ENCODE data around the gene H2BK1.

Gene H2BK1

GRCh38 chr7:151204383-151205032 is 5.8 kb downstream of the H2BK1 start:
- no peaks in the 10 kb centered on the region for H3K36me3 ChIP-seq (ENCODE audit: control insufficient read depth, insufficient read depth, low read length)
- no peak overlapping the region for H3K4me3 ChIP-seq (ENCODE audit: insufficient read depth, low read depth, low read length, poor library complexity, severe bottlenecking)
- no peaks in the 10 kb centered on the region for H3K9me3 ChIP-seq (ENCODE audit: control insufficient read depth, low read length)
- no peak for DNase-seq
- H3K27me3 ChIP-seq (replicated peaks; ENCODE audit: control insufficient read depth, insufficient read depth, low read length, poor library complexity, severe bottlenecking), result no peaks in the 10 kb centered on the region
- peaks cover 26% of the 10 kb centered on the region for H3K4me1 ChIP-seq (ENCODE audit: control insufficient read depth, insufficient read depth, low read length, poor library complexity, severe bottlenecking)
- no peak overlapping the region for H3K27ac ChIP-seq (ENCODE audit: insufficient read depth, low read length, poor library complexity, severe bottlenecking)

- H3K27ac ChIP-seq (ENCODE audit: insufficient read depth, low read length, poor library complexity, severe bottlenecking), result no peak overlapping the region
- H3K36me3 ChIP-seq (ENCODE audit: control insufficient read depth, insufficient read depth, low read length), result no peaks in the 10 kb centered on the region
- H3K4me1 ChIP-seq (ENCODE audit: control insufficient read depth, insufficient read depth, low read length, poor library complexity, severe bottlenecking), result peaks cover 24% of the 10 kb centered on the region
- no peaks in the 10 kb centered on the region for H3K27me3 ChIP-seq (replicated peaks; ENCODE audit: control insufficient read depth, insufficient read depth, low read length, poor library complexity, severe bottlenecking)
- no peaks in the 10 kb centered on the region for H3K9me3 ChIP-seq (ENCODE audit: control insufficient read depth, low read length)
- no peak for DNase-seq
- H3K4me3 ChIP-seq (ENCODE audit: insufficient read depth, low read depth, low read length, poor library complexity, severe bottlenecking), result no peak overlapping the region
Observed at GRCh38 chr7:151202836-151203235, 7.5 kb downstream of the H2BK1 start.

- H3K9me3 ChIP-seq (ENCODE audit: control insufficient read depth, low read length), result no peaks in the 10 kb centered on the region
- H3K4me3 ChIP-seq (ENCODE audit: insufficient read depth, low read depth, low read length, poor library complexity, severe bottlenecking), result no peak overlapping the region
- no peaks in the 10 kb centered on the region for H3K36me3 ChIP-seq (ENCODE audit: control insufficient read depth, insufficient read depth, low read length)
- H3K27ac ChIP-seq (ENCODE audit: insufficient read depth, low read length, poor library complexity, severe bottlenecking), result no peak overlapping the region
- DNase-seq, result no peak
- H3K4me1 ChIP-seq (ENCODE audit: control insufficient read depth, insufficient read depth, low read length, poor library complexity, severe bottlenecking), result peaks cover 14% of the 10 kb centered on the region
- no peaks in the 10 kb centered on the region for H3K27me3 ChIP-seq (replicated peaks; ENCODE audit: control insufficient read depth, insufficient read depth, low read length, poor library complexity, severe bottlenecking)
Observed at GRCh38 chr7:151201751-151202150, 8.5 kb downstream of the H2BK1 start.

GRCh38 chr7:151201344-151201743 is 8.9 kb downstream of the H2BK1 start:
- H3K9me3 ChIP-seq (ENCODE audit: control insufficient read depth, low read length), result no peaks in the 10 kb centered on the region
- H3K27ac ChIP-seq (ENCODE audit: insufficient read depth, low read length, poor library complexity, severe bottlenecking), result no peak overlapping the region
- H3K27me3 ChIP-seq (replicated peaks; ENCODE audit: control insufficient read depth, insufficient read depth, low read length, poor library complexity, severe bottlenecking), result no peaks in the 10 kb centered on the region
- no peak for DNase-seq
- no peaks in the 10 kb centered on the region for H3K36me3 ChIP-seq (ENCODE audit: control insufficient read depth, insufficient read depth, low read length)
- no peak overlapping the region for H3K4me3 ChIP-seq (ENCODE audit: insufficient read depth, low read depth, low read length, poor library complexity, severe bottlenecking)
- H3K4me1 ChIP-seq (ENCODE audit: control insufficient read depth, insufficient read depth, low read length, poor library complexity, severe bottlenecking), result peaks cover 11% of the 10 kb centered on the region

- Histone ChIP-seq H3K36me3 (ENCODE audit: control insufficient read depth, insufficient read depth, low read length) (no peaks in the 10 kb centered on the region), H3K9me3 (ENCODE audit: control insufficient read depth, low read length) (no peaks in the 10 kb centered on the region), H3K4me1 (ENCODE audit: control insufficient read depth, insufficient read depth, low read length, poor library complexity, severe bottlenecking) (peaks cover 6% of the 10 kb centered on the region), H3K27me3 (replicated peaks; ENCODE audit: control insufficient read depth, insufficient read depth, low read length, poor library complexity, severe bottlenecking) (no peaks in the 10 kb centered on the region), H3K4me3 (ENCODE audit: insufficient read depth, low read depth, low read length, poor library complexity, severe bottlenecking) (no peak overlapping the region), H3K27ac (ENCODE audit: insufficient read depth, low read length, poor library complexity, severe bottlenecking) (no peak overlapping the region)
- DNase-seq, result no peak
Observed at GRCh38 chr7:151198945-151199848, 11.1 kb downstream of the H2BK1 start.

- no peak overlapping the region for H3K27ac ChIP-seq (ENCODE audit: insufficient read depth, low read length, poor library complexity, severe bottlenecking)
- no peaks in the 10 kb centered on the region for H3K27me3 ChIP-seq (replicated peaks; ENCODE audit: control insufficient read depth, insufficient read depth, low read length, poor library complexity, severe bottlenecking)
- no peak for DNase-seq
- no peaks in the 10 kb centered on the region for H3K36me3 ChIP-seq (ENCODE audit: control insufficient read depth, insufficient read depth, low read length)
- H3K4me3 ChIP-seq (ENCODE audit: insufficient read depth, low read depth, low read length, poor library complexity, severe bottlenecking), result no peak overlapping the region
- peaks cover 8% of the 10 kb centered on the region for H3K4me1 ChIP-seq (ENCODE audit: control insufficient read depth, insufficient read depth, low read length, poor library complexity, severe bottlenecking)
- no peaks in the 10 kb centered on the region for H3K9me3 ChIP-seq (ENCODE audit: control insufficient read depth, low read length)
Observed at GRCh38 chr7:151197932-151198331, 12.4 kb downstream of the H2BK1 start.

- no peak overlapping the region for H3K27ac ChIP-seq (ENCODE audit: insufficient read depth, low read length, poor library complexity, severe bottlenecking)
- H3K36me3 ChIP-seq (ENCODE audit: control insufficient read depth, insufficient read depth, low read length), result no peaks in the 10 kb centered on the region
- H3K27me3 ChIP-seq (replicated peaks; ENCODE audit: control insufficient read depth, insufficient read depth, low read length, poor library complexity, severe bottlenecking), result no peaks in the 10 kb centered on the region
- no peaks in the 10 kb centered on the region for H3K9me3 ChIP-seq (ENCODE audit: control insufficient read depth, low read length)
- H3K4me3 ChIP-seq (ENCODE audit: insufficient read depth, low read depth, low read length, poor library complexity, severe bottlenecking), result no peak overlapping the region
- DNase-seq, result no peak
- peaks cover 8% of the 10 kb centered on the region for H3K4me1 ChIP-seq (ENCODE audit: control insufficient read depth, insufficient read depth, low read length, poor library complexity, severe bottlenecking)
Observed at GRCh38 chr7:151195616-151196450, 14.5 kb downstream of the H2BK1 start.

GRCh38 chr7:151194188-151194587 is 16.1 kb downstream of the H2BK1 start:
- no peak for DNase-seq
- Histone ChIP-seq H3K9me3 (ENCODE audit: control insufficient read depth, low read length) (no peaks in the 10 kb centered on the region), H3K27me3 (replicated peaks; ENCODE audit: control insufficient read depth, insufficient read depth, low read length, poor library complexity, severe bottlenecking) (no peaks in the 10 kb centered on the region), H3K36me3 (ENCODE audit: control insufficient read depth, insufficient read depth, low read length) (no peaks in the 10 kb centered on the region), H3K4me1 (ENCODE audit: control insufficient read depth, insufficient read depth, low read length, poor library complexity, severe bottlenecking) (peaks cover 8% of the 10 kb centered on the region), H3K27ac (ENCODE audit: insufficient read depth, low read length, poor library complexity, severe bottlenecking) (no peak overlapping the region), H3K4me3 (ENCODE audit: insufficient read depth, low read depth, low read length, poor library complexity, severe bottlenecking) (no peak overlapping the region)

- H3K27me3 ChIP-seq (replicated peaks; ENCODE audit: control insufficient read depth, insufficient read depth, low read length, poor library complexity, severe bottlenecking), result no peaks in the 10 kb centered on the region
- DNase-seq, result no peak
- H3K4me1 ChIP-seq (ENCODE audit: control insufficient read depth, insufficient read depth, low read length, poor library complexity, severe bottlenecking), result peaks cover 8% of the 10 kb centered on the region
- H3K4me3 ChIP-seq (ENCODE audit: insufficient read depth, low read depth, low read length, poor library complexity, severe bottlenecking), result no peak overlapping the region
- H3K27ac ChIP-seq (ENCODE audit: insufficient read depth, low read length, poor library complexity, severe bottlenecking), result no peak overlapping the region
- H3K9me3 ChIP-seq (ENCODE audit: control insufficient read depth, low read length), result no peaks in the 10 kb centered on the region
- H3K36me3 ChIP-seq (ENCODE audit: control insufficient read depth, insufficient read depth, low read length), result no peaks in the 10 kb centered on the region
Observed at GRCh38 chr7:151193203-151193978, 16.9 kb downstream of the H2BK1 start.
